HG02642 (cell line): ENCODE measurements around the gene MLST8.
A peak's percentile ranks its signal among the peaks of the same experiment; 100 is the strongest.

Source experiments
- ATAC-seq: cut with Tn5 transposase; IDR thresholded peaks from one replicate; pipeline ENCODE4 v1.9.1; 2021; ENCODE audit warnings: mild to moderate bottlenecking; ENCODE audit not compliant: unreplicated experiment, poor library complexity

The MLST8 gene, protein sequence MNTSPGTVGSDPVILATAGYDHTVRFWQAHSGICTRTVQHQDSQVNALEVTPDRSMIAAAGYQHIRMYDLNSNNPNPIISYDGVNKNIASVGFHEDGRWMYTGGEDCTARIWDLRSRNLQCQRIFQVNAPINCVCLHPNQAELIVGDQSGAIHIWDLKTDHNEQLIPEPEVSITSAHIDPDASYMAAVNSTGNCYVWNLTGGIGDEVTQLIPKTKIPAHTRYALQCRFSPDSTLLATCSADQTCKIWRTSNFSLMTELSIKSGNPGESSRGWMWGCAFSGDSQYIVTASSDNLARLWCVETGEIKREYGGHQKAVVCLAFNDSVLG

DNA sequence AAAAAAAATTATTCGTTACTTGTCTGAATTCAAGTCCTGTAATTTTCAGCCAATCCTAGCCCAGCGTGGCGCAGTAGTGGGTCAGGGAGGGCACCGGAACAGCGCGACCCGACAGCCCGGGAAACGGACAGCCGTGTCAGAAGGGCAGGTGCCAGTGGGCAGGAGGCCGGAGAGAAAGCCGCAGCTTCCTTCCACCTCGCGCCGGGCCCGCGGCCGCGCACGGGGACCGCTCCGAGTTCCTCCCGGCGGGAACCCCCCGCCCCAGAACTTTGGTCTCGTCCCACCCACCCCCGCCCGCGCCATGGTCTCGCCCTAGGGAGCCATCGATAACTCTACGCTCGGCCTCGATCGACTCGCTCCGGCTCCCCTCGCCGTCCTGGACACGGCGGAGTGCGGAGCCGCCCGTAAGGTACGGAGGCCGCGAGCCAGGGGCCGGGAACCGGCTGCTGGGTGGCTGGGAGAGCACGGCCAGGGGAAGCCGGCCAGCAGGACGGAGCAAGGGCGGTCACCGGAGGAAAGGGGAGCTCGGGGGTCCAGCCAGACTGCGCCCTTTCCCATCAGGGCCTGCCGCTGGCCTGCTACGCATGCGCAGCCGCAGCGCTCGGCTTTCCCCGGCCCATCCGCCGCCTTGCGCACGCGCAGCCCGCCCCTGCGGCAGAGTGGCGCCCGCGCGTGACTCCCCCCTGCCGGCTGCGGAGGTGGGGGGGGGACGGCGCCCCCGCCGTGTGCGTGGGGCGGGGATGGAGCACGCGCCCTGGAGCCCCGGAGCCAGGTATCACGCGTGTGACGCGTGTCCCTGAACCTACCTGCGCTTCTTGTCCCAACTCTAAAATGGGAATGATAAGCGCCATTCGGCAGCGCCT lies at the start of gene MLST8:
TSS of gene MLST8 (plus strand) at position 351 of the 863 bp plus-strand sequence. CDS start 632 bp downstream, outside the sequence.
- ATAC-seq: peak; percentile 80

DNA sequence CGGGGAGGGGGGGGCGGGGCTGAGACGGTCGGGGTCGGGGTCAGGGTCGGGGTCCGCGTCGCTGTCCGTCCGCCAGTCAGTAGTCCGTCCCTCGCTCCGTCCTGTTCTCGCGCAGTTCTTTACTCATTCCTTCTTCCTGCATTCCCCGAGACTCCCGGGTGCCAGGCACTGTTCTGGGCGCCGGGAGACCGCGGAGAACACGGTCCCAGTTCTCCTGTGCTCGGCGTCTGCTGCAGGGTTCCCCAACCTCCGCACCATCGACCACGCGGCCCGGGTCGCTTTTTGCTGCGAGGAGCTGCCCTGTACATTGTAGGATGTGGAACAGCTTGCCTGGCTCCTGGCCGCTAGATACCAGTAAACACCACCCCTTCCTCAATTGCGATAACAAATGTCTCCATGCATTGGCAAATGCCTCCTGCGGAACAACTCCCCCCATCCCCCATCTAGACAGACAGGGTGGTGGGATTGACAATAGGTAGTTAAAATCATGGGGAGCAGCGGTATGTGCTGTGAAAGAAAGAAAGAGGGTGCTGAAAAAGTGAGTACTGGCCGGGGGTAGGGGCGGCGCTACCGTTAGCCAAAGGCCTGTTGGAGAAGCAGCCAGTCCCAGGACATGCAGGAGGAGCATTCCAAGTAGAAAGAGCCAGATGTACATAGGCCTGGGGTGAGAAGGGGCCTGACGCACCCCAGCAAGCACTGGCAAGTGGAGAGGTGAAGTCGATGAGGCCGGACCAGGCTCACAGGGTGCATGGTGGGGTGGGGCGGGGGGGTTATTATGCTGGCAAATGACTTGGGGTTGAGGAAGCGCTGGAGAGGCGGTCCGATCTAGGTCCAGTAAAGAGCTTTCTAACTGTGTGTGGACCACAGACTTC lies 49.0 kb upstream of the MLST8 start:
- ATAC-seq: no peak

DNA sequence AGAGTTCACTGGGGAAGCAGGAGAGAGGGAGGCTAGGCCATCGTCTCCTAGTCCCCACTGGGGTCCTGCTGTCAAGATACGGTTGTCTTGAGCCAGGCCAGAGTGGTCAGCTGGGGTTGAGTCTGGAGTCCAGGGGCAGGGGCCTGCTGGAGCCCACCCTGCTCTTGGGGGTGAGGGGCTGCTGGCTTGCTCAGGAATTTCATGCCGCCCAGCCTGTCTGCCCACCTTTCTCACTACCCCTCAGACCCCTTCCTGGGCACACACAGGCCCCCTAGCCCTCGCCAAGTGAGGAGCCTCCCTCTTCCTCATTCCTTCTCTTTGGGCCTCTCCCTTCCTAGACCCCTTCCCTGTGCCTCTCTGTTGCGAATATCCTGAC lies 48.4 kb upstream of the MLST8 start:
- no peak for ATAC-seq

DNA sequence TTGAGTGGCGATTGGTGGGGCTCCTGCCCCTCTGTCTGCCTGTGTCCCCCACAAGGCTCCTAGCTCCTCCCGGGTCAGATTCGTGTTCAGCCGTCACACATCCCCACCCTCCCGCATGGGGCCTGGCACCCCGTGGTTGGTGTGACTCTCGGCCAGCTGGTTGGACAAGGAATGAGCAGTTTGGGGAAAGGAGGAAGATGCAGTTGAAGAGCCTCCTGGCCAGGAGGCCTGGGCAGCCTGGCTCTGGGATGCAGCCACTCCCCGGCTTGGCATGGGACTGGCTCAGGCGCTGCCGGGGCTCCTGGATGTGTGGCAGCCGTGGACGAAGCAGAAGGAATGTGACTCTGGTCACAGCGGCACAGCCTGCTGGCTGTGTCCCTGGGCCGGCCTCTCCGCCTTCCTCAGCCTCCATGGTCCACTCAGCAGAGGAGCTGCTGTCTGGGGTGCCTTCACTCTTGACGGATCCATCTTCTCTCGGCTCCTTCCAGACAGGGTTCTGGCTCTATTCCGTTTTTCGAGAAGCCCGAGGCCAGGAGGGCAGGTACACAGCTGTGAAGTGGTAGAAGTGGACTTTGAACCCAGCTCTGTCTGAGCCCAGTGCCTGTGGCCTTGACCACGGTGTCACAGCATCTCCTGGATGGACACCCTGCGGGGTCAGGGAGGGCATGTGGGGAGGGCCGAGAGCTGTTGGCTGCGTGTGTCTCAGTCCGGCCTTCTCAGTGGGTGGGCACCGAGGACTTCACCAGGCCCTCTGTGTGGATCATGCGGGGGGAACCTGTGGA lies 47.6 kb upstream of the MLST8 start:
- no peak for ATAC-seq

DNA sequence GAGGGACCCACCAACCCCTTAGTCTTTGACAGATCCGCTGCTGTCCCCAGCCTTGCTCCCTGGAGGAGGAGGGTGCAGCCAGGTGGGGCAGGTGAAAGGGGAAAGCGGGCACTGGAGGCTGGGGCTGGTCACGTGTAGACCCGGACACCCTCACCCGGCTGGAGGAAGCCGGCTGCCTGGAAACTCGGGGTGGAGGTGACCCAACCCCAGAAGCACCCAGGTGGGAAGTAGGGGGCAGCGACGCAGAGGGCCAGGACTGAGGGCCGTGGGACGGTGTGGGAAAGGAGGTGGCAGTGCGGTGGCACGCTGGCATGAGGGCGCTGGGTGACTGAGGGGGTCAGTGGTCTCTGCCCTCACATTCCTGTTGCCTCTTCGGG lies 47.0 kb upstream of the MLST8 start:
- no peak for ATAC-seq

DNA sequence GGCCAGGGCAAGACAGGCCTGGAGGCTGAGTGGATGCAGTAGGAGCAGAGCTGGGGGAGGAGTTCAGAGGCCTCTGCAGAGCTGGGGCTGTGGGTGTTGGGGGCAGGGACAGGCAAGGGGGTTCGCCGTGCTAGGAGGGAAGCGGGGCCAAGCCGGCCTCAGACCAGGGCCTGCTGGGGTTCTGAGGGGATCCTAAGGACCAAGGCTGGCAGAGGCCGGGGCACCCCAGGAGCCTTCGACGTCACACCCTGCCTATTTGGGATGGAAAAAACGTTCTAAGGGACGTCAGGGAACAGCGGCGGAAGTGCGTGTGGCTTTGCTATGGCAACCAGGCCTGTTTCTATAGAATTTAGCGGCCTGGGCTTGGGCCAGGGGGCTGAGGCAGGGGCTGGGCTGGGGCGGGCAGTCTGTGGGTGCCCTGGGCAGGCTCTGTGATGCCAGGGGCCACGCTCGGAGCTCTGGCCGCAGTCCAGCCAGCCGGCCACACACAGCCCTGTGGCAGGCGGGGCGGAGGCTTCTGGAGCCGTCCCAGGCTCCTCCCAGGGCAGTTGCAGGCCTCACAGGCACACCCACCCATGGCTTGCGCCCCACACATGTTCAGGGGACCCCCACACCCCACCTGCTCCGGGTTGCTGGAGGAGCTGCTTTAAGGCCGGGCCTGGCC lies 45.9 kb upstream of the MLST8 start:
- no peak for ATAC-seq

DNA sequence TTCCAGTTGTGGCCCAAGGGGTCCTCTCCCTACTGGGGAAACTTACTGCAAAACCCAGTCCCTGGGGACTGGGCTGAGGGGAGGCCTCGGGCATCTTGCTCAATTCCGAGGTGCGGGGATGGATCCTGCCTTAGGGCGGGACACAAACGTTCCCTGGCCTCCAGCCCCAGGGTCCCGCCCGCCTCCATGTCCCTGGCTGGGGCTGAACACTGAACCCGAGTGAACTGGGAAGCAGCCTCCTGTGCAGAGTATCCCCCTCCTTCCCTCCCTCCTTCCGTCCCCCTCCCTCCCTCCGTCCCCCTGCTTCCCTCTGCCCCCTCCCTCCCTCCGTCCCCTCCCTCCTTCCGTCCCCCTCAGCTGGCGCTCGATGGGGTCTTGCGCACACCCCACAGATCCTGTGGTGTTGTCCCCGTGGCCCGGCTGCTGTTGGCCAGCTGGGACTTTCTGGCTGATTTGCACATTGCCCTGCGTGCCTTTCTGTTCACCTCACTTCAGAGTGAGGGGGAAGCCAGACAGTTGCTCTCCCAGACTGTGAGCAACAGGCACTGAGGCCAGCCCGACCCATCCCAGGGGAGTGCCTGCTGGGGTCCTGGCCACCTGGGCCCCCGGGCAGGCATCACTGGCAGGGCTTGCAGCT lies 44.2 kb upstream of the MLST8 start:
- ATAC-seq: no peak

DNA sequence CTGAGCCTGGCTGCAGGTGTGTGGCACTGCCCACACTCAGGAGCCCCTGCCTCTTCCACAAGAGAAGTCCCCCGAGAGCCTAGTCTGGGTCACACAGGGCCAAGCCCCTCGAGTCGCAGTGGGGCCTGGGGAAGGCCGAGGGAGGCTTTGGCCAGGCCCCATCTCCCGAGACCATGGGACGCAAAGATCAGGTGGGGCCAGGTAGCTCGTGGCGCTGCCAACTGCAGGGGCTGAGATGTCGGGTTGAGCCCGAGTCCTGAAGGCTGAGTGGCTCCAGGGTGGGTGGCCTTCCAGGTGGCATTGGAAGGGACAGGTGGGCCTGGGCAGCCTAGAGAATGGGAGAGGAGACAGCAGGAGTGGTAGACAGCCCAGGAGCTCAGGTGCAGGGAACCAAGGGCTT lies 43.3 kb upstream of the MLST8 start:
- no peak for ATAC-seq

DNA sequence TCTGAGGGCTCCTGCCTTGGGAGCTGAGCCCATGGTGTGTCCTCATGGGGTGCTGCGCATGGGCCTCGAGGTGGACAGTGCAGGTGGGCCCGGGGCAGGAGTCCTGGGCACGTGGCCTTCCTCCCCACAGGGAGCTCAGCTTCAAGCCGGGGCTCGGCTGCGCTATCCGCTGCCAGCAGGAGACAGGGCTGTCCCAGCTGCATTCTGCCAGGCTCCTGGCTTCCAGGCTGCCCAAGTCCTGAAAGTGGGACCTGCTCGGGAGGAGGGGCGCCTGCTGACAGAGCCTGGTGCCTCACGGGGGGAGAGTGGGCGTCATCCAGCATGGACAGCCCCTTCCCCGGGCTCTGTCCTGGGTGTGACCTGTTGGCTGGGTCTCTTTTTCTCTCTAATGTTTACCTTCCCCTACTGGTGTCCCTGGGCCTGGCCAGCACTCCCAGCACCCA lies 42.6 kb upstream of the MLST8 start:
- no peak for ATAC-seq

DNA sequence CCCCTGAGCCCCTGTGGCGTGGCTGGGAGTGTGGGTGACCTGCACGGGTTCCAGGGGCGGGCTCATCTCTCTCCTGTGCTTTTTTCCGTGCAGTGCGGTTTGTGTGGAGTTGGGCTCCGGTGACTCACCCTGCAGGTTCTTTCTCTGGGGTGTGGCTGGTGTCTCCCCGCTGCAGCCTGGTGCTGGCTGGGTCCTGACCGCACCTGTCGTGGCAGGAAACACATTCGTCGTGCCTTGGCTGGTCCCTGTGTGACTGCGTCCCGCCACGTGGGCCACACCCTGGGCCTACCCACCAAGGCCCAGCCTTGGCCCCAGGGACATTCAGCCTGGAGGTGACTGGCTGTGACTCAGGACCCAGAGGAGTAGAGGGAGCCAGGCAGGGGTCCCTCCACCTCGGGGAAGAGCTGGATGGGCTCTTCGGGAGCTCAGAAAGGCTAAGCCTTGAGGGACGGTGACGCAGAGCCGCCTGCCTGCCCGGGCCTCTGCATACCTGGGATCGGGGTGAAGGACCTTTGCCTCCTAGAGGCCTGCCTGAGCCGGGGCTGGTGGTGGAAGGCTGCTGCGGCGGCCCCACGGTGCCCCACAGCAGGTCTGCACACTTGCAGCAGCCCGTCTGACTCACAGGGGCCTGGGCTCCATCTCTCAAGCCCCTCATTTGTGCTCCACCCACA lies 41.9 kb upstream of the MLST8 start:
- ATAC-seq: no peak

DNA sequence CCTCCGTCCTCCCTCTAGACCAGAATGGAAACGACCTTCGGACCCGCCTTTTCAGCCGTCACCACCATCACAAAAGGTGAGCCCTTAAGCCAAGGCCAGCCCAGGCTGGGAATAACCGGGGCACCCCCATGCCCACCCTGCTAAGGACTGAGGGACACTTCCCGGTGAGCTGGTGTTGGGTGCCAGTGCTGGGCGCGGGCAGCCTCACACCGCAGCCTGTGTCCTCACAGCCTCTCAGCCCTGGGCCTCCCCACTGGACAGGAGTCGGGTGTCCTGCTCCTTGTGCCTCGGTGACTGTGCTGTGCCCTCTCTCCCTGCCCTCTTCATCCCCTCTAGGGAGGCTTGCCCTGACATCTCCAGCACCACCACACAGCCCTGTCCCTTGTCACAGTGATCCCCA lies 39.4 kb upstream of the MLST8 start:
- no peak for ATAC-seq

DNA sequence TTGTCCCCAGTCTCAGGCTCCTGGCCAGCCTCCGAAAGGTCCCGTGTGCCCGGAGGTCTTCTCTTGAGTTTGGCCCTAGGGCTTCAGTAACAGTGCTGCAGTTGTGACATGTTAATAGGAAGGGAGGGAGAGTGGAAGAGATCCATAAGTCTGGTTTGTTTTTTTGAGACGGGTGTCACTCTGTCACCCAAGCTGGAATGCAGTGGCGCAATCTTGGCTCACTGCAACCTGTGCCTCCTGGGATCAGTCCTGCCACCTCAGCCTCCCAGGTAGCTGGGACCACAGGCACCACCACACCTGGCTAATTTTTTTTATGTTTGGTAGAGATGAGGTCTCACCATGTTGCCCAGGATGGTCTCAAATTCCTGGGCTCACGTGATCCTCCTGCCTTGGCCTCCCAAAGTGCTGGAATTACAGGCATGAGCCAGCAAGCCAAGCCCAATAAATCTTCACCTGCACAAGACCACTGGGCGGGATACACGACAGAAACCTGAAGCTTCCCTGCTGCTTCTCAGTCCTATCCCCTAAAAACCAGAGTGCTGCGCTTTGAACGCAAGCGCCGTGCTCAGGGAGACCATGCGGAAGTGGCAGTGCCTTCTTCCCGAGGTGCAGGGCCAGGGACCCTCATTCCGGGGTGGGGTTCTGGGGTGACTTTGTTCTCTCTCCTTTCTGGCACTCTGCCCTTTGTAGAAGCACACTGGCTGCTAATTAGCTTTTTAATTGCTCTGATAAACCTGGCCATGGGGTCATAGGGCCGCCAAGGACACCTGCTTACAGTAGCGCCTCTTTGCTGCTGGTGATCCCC lies 38.8 kb upstream of the MLST8 start:
- no peak for ATAC-seq

DNA sequence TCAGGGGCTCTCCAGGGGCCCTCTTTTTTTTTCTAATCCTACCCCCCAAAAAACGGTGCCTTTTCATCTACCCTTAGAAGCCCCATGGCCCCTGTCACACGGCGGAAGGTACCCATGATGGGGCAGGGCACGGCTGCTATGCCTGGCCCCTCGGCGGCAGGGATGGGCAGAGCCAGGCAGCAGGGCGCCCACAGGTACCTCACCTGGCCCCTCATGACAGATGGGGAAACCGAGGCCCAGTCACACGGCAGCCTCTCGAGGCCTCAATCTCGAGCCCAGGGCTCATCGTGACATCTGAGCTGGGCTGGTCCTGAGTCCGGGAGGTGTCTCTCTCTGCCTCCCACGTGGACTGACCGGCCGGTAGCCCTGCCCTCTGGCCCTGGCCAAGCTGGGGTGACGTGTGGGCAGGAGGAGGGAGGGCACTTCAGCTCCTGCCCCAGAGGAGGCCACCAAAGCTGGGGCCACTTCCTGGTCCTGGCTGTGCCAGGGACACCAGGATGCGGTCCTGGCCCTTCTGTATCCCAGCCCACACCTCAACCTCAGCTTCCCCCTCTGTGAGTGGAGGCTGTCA lies 38.1 kb upstream of the MLST8 start:
- no peak for ATAC-seq

DNA sequence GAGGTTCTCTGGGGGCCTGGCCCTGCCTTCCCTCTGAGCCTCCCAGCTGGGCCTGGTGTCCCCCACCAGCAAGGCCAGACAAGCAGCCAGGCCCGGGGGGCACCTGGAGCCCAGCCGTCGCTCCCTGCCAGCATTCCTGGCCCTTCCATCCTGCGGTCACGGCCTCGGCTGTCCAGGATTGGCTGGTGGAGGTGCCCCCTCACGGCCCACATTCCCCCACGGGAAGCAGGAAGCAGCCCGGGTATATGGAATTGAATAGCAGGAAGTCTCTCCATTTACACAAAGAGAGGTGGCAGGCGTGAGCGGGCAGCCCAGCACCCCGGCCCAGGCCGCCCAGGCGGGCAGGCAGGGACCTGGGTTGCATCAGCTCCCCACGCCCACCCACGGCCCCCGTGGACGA lies 35.2 kb upstream of the MLST8 start:
- no peak for ATAC-seq

DNA sequence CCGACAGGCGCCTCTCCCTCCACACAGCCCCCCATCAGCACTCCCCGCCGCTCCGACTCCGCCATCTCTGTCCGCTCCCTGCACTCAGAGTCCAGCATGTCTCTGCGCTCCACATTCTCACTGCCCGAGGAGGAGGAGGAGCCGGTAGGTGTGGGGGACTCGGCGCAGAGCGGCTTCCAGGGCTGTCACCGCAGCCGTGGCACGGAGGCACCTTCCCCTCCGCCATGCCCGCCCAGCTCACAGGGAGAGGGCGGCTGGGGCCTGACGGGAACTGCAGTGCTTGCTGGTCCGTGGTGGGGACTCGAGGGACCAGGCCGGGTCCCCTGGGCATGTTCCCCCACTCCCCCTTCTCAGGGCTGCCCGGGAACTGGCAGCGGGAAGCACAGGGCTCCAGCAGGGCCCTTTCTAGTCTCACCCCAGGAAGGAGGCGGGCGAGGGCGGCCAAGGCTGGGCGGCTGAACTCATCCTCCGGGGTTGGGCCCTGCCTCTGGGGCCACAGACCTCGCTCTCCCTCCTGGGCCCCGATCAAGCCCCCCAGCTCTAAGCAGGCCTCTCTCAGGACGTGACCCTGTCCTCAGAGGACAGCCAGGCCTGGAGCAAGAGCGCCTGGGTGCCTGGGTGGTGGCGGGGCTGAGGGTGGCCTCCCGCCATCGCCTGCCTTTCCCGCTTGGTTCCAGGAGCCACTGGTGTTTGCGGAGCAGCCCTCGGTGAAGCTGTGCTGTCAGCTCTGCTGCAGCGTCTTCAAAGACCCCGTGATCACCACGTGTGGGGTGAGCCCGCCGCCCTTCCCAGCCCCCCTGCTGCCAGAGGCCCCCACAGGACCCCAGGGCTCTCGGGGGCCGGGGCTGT lies 34.4 kb upstream of the MLST8 start:
- ATAC-seq: no peak

DNA sequence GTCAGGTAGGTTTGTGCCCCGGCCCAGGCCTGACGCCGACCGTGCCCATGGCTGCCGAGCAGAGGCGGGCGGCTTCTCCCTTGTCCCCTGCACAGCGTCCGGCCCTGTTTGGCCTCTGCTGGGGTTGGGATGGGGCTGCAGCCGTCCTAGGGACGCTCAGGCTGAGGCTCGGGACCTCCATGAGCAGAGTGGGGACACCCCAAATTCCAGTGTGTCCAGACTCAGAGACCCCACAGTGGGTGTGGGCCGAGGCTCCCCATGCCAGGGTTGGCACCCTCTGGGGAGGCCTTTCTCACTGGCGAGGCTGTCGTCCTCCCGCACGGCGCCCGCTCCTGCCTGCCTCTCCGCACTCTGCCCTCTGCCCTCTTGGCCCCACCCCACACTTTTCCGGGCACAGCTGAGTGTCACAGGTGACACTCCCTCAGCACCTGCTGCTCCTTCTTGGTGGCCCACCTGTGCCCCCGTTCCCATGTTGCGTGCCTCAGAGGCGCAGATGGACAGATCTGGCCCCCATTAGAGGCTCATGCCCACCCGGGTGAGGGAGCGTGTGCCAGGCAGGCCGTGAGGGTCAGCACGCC lies 33.6 kb upstream of the MLST8 start:
- no peak for ATAC-seq
